HEK293 (cell line): ENCODE data around the gene STRN.

Experiments used
- CTCF ChIA-PET: fragments of 350-600 bp; formaldehyde crosslinking; extraction: SDS; loops from one replicate; lab custom pipeline; 2021; ENCODE audit warnings: antibody characterized with exemption; lab: Yijun Ruan, JAX
- POLR2A ChIA-PET: fragments of 300-600 bp; formaldehyde crosslinking; extraction: SDS; loops from one replicate; lab custom pipeline; 2020; ENCODE audit warnings: antibody characterized with exemption, inconsistent platforms; lab: Yijun Ruan, JAX
- H3K27ac ChIP-seq: fragments of 200-500 bp; sonication (Bioruptor generic); 2 replicates; pipeline ENCODE4 v1.5.1; 2014; ENCODE audit warnings: low read depth, low read length, control low read depth, inconsistent platforms; ENCODE audit errors: extremely low read depth
- H3K36me3 ChIP-seq, 2 experiments: fragments of 200-500 bp in 1 of 2; sonication (Bioruptor generic) in 1 of 2; 1 replicate in 1 of 2; 2 replicates in 1 of 2; pipeline ENCODE4 v1.5.1; 2014 to 2017; ENCODE audit warnings: inconsistent platforms in 2 of 2, low read length in 2 of 2; ENCODE audit not compliant: control insufficient read depth in 2 of 2, insufficient read depth in 1 of 2
- H3K4me1 ChIP-seq: fragments of 200-500 bp; sonication (Bioruptor generic); 2 replicates; pipeline ENCODE4 v1.5.1; 2014; ENCODE audit warnings: mild to moderate bottlenecking, low read length, inconsistent platforms; ENCODE audit not compliant: control insufficient read depth, insufficient read depth
- H3K4me3 ChIP-seq: 2 replicates; pipeline ENCODE4 v1.5.1; 2011; ENCODE audit warnings: low read depth, mild to moderate bottlenecking, control low read depth, low read length, moderate library complexity
- H3K9me3 ChIP-seq: fragments of 200-500 bp; sonication (Bioruptor generic); 2 replicates; pipeline ENCODE4 v1.5.1; 2014; ENCODE audit warnings: low read depth, low read length, inconsistent platforms; ENCODE audit not compliant: control insufficient read depth, insufficient read depth
- FEZF1 ChIP-seq: fragments of 450-650 bp; formaldehyde crosslinking; IDR thresholded peaks from 2 replicates; pipeline ENCODE4 v1.5.1; 2016; ENCODE audit warnings: missing biosample characterization, missing genetic modification characterization
- HOXC10 ChIP-seq: sonication (generic); formaldehyde crosslinking; IDR thresholded peaks from 2 replicates; pipeline ENCODE4 v1.8.1; 2023; ENCODE audit warnings: mild to moderate bottlenecking, missing genetic modification reagents
- HOXD13 ChIP-seq: sonication (generic); formaldehyde crosslinking; IDR thresholded peaks from 2 replicates; pipeline ENCODE4 v1.8.0; 2022; ENCODE audit warnings: missing genetic modification reagents, borderline replicate concordance
- IKZF3 ChIP-seq: fragments of 450-650 bp; IDR thresholded peaks from 2 replicates; pipeline ENCODE4 v1.5.0; 2018; ENCODE audit warnings: missing biosample characterization, mild to moderate bottlenecking, missing genetic modification characterization, moderate library complexity
- PRDM2 ChIP-seq: fragments of 450-650 bp; formaldehyde crosslinking; IDR thresholded peaks from 2 replicates; pipeline ENCODE4 v1.5.1; 2016; ENCODE audit warnings: missing biosample characterization, missing genetic modification characterization, borderline replicate concordance
- SETDB1 ChIP-seq: IDR thresholded peaks from one replicate; pipeline ENCODE4 v1.6.1; 2017; ENCODE audit warnings: mild to moderate bottlenecking, low read length, moderate library complexity, mixed read lengths; ENCODE audit not compliant: insufficient read length
- ZBTB8A ChIP-seq: fragments of 450-650 bp; formaldehyde crosslinking; IDR thresholded peaks from 2 replicates; pipeline ENCODE4 v1.5.1; 2016; ENCODE audit warnings: missing biosample characterization, missing genetic modification characterization
- ZFP3 ChIP-seq: fragments of 450-650 bp; formaldehyde crosslinking; IDR thresholded peaks from 2 replicates; pipeline ENCODE4 v1.5.1; 2016; ENCODE audit warnings: low read depth, missing biosample characterization, missing genetic modification characterization
- ZFP37 ChIP-seq: fragments of 450-650 bp; formaldehyde crosslinking; IDR thresholded peaks from 2 replicates; pipeline ENCODE4 v1.5.1; 2016; ENCODE audit warnings: missing biosample characterization, missing genetic modification characterization
- ZFP41 ChIP-seq: fragments of 450-650 bp; formaldehyde crosslinking; IDR thresholded peaks from 2 replicates; pipeline ENCODE4 v1.5.1; 2016; ENCODE audit warnings: missing biosample characterization, missing genetic modification characterization, borderline replicate concordance
- ZIC2 ChIP-seq: fragments of 450-650 bp; formaldehyde crosslinking; IDR thresholded peaks from 2 replicates; pipeline ENCODE4 v1.5.1; 2016; ENCODE audit warnings: missing biosample characterization, missing genetic modification characterization
- ZNF114 ChIP-seq: fragments of 450-650 bp; formaldehyde crosslinking; IDR thresholded peaks from 2 replicates; pipeline ENCODE4 v1.5.0; 2017; ENCODE audit warnings: missing biosample characterization, missing genetic modification characterization
- ZNF146 ChIP-seq: fragments of 450-650 bp; formaldehyde crosslinking; IDR thresholded peaks from 2 replicates; pipeline ENCODE4 v1.5.1; 2016; ENCODE audit warnings: missing biosample characterization, missing genetic modification characterization
- ZNF174 ChIP-seq: fragments of 450-650 bp; formaldehyde crosslinking; IDR thresholded peaks from 2 replicates; pipeline ENCODE4 v1.5.0; 2017; ENCODE audit warnings: missing biosample characterization, mild to moderate bottlenecking, missing genetic modification characterization
- ZNF19 ChIP-seq: fragments of 450-650 bp; formaldehyde crosslinking; IDR thresholded peaks from 2 replicates; pipeline ENCODE4; 2016; ENCODE audit warnings: missing biosample characterization, missing genetic modification characterization, low read depth
- ZNF239 ChIP-seq: fragments of 450-650 bp; formaldehyde crosslinking; IDR thresholded peaks from 2 replicates; pipeline ENCODE4 v1.5.1; 2016; ENCODE audit warnings: missing biosample characterization, missing genetic modification characterization
- ZNF26 ChIP-seq: fragments of 450-650 bp; formaldehyde crosslinking; IDR thresholded peaks from 2 replicates; pipeline ENCODE4 v1.5.1; 2016; ENCODE audit warnings: missing biosample characterization, missing genetic modification characterization
- ZNF354C ChIP-seq: fragments of 450-650 bp; formaldehyde crosslinking; IDR thresholded peaks from 2 replicates; pipeline ENCODE4 v1.5.1; 2016; ENCODE audit warnings: missing biosample characterization, missing genetic modification characterization, low read depth, borderline replicate concordance
- ZNF501 ChIP-seq: fragments of 450-650 bp; formaldehyde crosslinking; IDR thresholded peaks from 2 replicates; pipeline ENCODE4 v1.5.1; 2016; ENCODE audit warnings: missing biosample characterization, missing genetic modification characterization
- ZNF555 ChIP-seq: fragments of 450-650 bp; formaldehyde crosslinking; conservative IDR thresholded peaks from 2 replicates; pipeline ENCODE4 v1.5.1; 2017; ENCODE audit warnings: missing biosample characterization, mild to moderate bottlenecking, missing genetic modification characterization, inconsistent platforms
- ZNF610 ChIP-seq: fragments of 450-650 bp; formaldehyde crosslinking; IDR thresholded peaks from 2 replicates; pipeline ENCODE4 v1.5.1; 2016; ENCODE audit warnings: missing biosample characterization, missing genetic modification characterization, borderline replicate concordance
- ZNF654 ChIP-seq: fragments of 450-650 bp; formaldehyde crosslinking; IDR thresholded peaks from 2 replicates; pipeline ENCODE4 v1.5.1; 2016; ENCODE audit warnings: low read depth, missing biosample characterization, missing genetic modification characterization
- ZNF701 ChIP-seq: fragments of 450-650 bp; formaldehyde crosslinking; IDR thresholded peaks from 2 replicates; pipeline ENCODE4 v1.5.1; 2016; ENCODE audit warnings: missing biosample characterization, missing genetic modification characterization
- ZSCAN23 ChIP-seq: fragments of 450-650 bp; formaldehyde crosslinking; IDR thresholded peaks from 2 replicates; pipeline ENCODE4 v1.5.1; 2016; ENCODE audit warnings: missing biosample characterization, missing genetic modification characterization
- TF ChIP-seq, protein P1 (sequence below): fragments of 450-650 bp; formaldehyde crosslinking; IDR thresholded peaks from 2 replicates; pipeline ENCODE4 v1.5.1; 2016; ENCODE audit warnings: missing biosample characterization, missing genetic modification characterization

The STRN gene

DNA sequence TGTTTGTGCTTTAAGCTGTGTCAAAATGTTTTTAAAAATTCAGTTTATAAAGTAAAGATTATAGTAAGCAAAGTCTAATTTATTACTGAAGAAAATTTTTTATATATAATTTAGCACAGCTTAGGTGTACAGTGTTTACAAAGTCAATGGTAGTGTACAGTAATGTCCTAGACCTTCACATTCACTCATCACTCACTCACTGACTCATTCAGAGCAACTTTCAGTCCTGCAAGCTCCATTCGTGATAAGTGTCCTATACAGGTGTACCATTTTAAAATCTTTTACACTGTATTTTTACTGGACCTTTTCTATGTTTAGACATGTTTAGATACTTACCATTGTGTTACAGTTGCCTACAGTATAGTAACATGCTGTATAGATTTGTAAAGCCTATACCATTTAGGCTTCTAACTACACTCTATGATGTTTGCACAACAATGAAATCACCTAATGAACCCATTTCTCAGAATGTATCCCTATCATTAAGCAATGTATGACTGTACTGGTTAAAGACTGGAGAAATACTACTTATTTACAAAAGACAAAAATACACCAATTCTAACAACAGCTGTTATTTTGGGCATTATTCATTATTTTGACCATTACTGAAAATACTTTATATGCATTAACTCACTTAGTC is 95.1 kb downstream of the STRN start (continued):
- no peak for TF ChIP-seq ZNF354C (tag by site-specific recombination)
- TF ChIP-seq, all 188 proteins: peak for 0

DNA sequence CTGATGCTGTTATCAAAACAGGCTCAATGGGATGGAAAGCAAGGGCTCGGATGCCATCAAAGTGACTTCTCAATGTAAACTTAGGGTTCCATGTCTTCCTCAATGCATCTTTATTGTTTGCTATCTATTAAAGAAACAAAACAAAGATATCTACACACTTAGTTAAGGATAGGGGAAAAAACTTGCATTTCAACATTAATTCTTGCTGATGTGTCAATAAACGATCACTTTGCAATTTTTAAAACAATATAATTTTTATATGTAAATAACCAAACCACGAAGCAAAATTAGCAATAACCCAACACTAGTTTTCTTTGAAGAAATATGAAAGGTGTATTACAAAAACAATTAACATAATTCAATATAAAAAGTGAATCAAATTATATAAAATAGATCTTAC is 96.7 kb downstream of the STRN start:
- Histone ChIP-seq H3K4me1 (no peaks in the 10 kb centered on the region), H3K4me3 (no peak overlapping the region), H3K27ac (no peak overlapping the region), H3K9me3 (no peaks in the 10 kb centered on the region), H3K36me3 (peaks cover 23 to 33% of the 10 kb centered on the region in 2 experiments)
- POLR2A ChIA-PET = no interaction called here
- CTCF ChIA-PET = no interaction called here
- no peak for TF ChIP-seq FEZF1 (tag by site-specific recombination)
- no peak for TF ChIP-seq ZFP3 (tag by site-specific recombination)
- TF ChIP-seq ZNF501 = no peak
- no peak for TF ChIP-seq ZFP41 (tag by site-specific recombination)
- TF ChIP-seq IKZF3 (tag by site-specific recombination) = no peak
- TF ChIP-seq, protein P1, sequence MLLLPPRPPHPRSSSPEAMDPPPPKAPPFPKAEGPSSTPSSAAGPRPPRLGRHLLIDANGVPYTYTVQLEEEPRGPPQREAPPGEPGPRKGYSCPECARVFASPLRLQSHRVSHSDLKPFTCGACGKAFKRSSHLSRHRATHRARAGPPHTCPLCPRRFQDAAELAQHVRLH (tag by site-specific recombination) = no peak
- no peak for TF ChIP-seq ZNF354C (tag by site-specific recombination)
- no peak for TF ChIP-seq SETDB1
- TF ChIP-seq HOXD13 = no peak
- TF ChIP-seq ZSCAN23 (tag by site-specific recombination) = no peak
- TF ChIP-seq ZNF239 (tag by site-specific recombination) = no peak
- TF ChIP-seq ZNF555 = no peak
- TF ChIP-seq ZNF26 = no peak

- CTCF ChIA-PET = no interaction called here
- TF ChIP-seq ZNF146 = peak; percentile 81
- TF ChIP-seq HOXC10 (CRISPR knock-in tag) = no peak
- no peak overlapping the region for H3K27ac ChIP-seq
- POLR2A ChIA-PET = no interaction called here
- no peaks in the 10 kb centered on the region for H3K4me1 ChIP-seq
- peaks cover 11 to 17% of the 10 kb centered on the region in 2 experiments for H3K36me3 ChIP-seq
- H3K4me3 ChIP-seq = no peak overlapping the region
- H3K9me3 ChIP-seq = no peaks in the 10 kb centered on the region
Measured at GRCh38 chr2:36861896-36862295, 104.4 kb downstream of the STRN start.

GRCh38 chr2:36859366-36859792 is 107.0 kb downstream of the STRN start:
- CTCF ChIA-PET = no interaction called here
- H3K4me3 ChIP-seq = no peak overlapping the region
- H3K4me1 ChIP-seq = no peaks in the 10 kb centered on the region
- peaks cover 4 to 25% of the 10 kb centered on the region in 2 experiments; a peak in 2 of 3 replicates for H3K36me3 ChIP-seq
- POLR2A ChIA-PET = no interaction called here
- H3K27ac ChIP-seq = no peak overlapping the region
- no peaks in the 10 kb centered on the region for H3K9me3 ChIP-seq
- TF ChIP-seq ZIC2 (no peak), ZNF19 (tag by site-specific recombination) (no peak), ZNF701 (no peak), PRDM2 (no peak), ZBTB8A (no peak), ZNF654 (tag by site-specific recombination) (no peak), ZFP37 (tag by site-specific recombination) (no peak), ZNF174 (tag by site-specific recombination) (no peak), ZNF610 (tag by site-specific recombination) (no peak), ZNF114 (no peak)
